PC-9 (cell line): ENCODE results near the gene IDS. TPM values are rescaled to one million over a fixed set of nuclear protein-coding genes. Genes with fewer than 3 reads are reported as not detected.

Experiments
- BruUV-seq: library from RNA; stranded (reverse); fragments of 400-500 nt; replicated peaks from 2 replicates; lab custom pipeline; 2021; lab: Mats Ljungman, UMichigan
- CTCF ChIA-PET: fragments of 300-600 bp; sonication (Branson Sonifier 250); formaldehyde crosslinking; loops from one replicate; lab custom pipeline; 2022; ENCODE audit warnings: antibody characterized with exemption; lab: Charles Lee
- POLR2A ChIA-PET: fragments of 300-600 bp; sonication (Branson Sonifier 250); formaldehyde crosslinking; loops from one replicate; lab custom pipeline; 2022; ENCODE audit warnings: antibody characterized with exemption; ENCODE audit not compliant: unreplicated experiment; lab: Charles Lee
- DNase-seq, 2 experiments: peaks; one replicate each; pipeline versions ENCODE4 v3.0.0 to v3.0.0-alpha.2; 2015 to 2022; ENCODE audit warnings: mixed read lengths in 1 of 2
- H2AFZ ChIP-seq: fragments of 200-600 bp; sonication (generic); 2 replicates; pipeline ENCODE4 v1.8.1; 2017; ENCODE audit warnings: antibody characterized with exemption
- H3F3A ChIP-seq: fragments of 200-600 bp; sonication (generic); 2 replicates; pipeline ENCODE4 v1.8.1; 2017; ENCODE audit warnings: antibody characterized with exemption, mild to moderate bottlenecking, low read depth; ENCODE audit not compliant: insufficient read depth
- H3K27ac ChIP-seq: fragments of 200-600 bp; sonication (generic); 2 replicates; pipeline ENCODE4 v1.6.1; 2016; ENCODE audit warnings: mixed run types
- H3K27me3 ChIP-seq: fragments of 200-600 bp; sonication (generic); 2 replicates; pipeline ENCODE4 v1.6.1; 2016; ENCODE audit warnings: low read depth, mixed run types; ENCODE audit not compliant: insufficient read depth
- H3K36me3 ChIP-seq: fragments of 200-600 bp; sonication (generic); 2 replicates; pipeline ENCODE4 v1.6.1; 2016; ENCODE audit warnings: low read depth, mixed run types
- H3K4me1 ChIP-seq: fragments of 200-600 bp; sonication (generic); replicated peaks from 2 replicates; pipeline ENCODE4 v1.6.1; 2016; ENCODE audit warnings: mixed run types; ENCODE audit not compliant: insufficient read depth
- H3K4me2 ChIP-seq: fragments of 200-600 bp; sonication (generic); 2 replicates; pipeline ENCODE4 v1.6.1; 2017; ENCODE audit warnings: mixed run types
- H3K4me3 ChIP-seq: fragments of 200-600 bp; sonication (generic); 2 replicates; pipeline ENCODE4 v1.6.1; 2016; ENCODE audit warnings: mixed run types
- H3K79me2 ChIP-seq: fragments of 200-600 bp; sonication (generic); 2 replicates; pipeline ENCODE4 v1.6.1; 2017; ENCODE audit warnings: low read depth, mixed run types
- H3K9me2 ChIP-seq: fragments of 200-600 bp; sonication (generic); 2 replicates; pipeline ENCODE4 v1.8.1; 2017; ENCODE audit warnings: mild to moderate bottlenecking; ENCODE audit not compliant: insufficient read depth
- H3K9me3 ChIP-seq: fragments of 200-600 bp; sonication (generic); 2 replicates; pipeline ENCODE4 v1.8.1; 2016; ENCODE audit warnings: low read depth; ENCODE audit not compliant: insufficient read depth
- H4K20me1 ChIP-seq: fragments of 200-600 bp; sonication (generic); 2 replicates; pipeline ENCODE4 v1.8.1; 2017; ENCODE audit not compliant: insufficient read depth
- CTCF ChIP-seq: fragments of 200-600 bp; sonication (generic); conservative IDR thresholded peaks from 2 replicates; pipeline ENCODE4 v1.6.1; 2017; ENCODE audit warnings: mixed run types, antibody characterized with exemption, mild to moderate bottlenecking, moderate library complexity
- EZH2 ChIP-seq: fragments of 200-600 bp; sonication (generic); IDR thresholded peaks from 2 replicates; pipeline ENCODE4 v1.8.0; 2017; ENCODE audit warnings: antibody characterized with exemption, low read depth
- intact Hi-C: fragments of 100-400 bp; cut with micrococcal nuclease; formaldehyde crosslinking; loops from one replicate; pipeline ENCODE4 v1.10.0; 2022; ENCODE audit not compliant: unreplicated experiment
- total RNA-seq: library from RNA; stranded (reverse); gene quantifications from 2 replicates; pipeline ENCODE4 v1.2.3, GENCODE V29; 2021

IDS gene
- total RNA-seq, 1 experiment from 2014 or later = 214 TPM

- CTCF ChIA-PET = no interaction called here
- Histone ChIP-seq H3K27me3 (peaks cover 29% of the 10 kb centered on the region), H3K4me1 (peaks cover 7% of the 10 kb centered on the region; the same call in 1 of the 2 replicates), H3K9me2 (no peaks in the 10 kb centered on the region), H3K9me3 (no peaks in the 10 kb centered on the region), H4K20me1 (no peaks in the 10 kb centered on the region), H3K4me3 (no peak overlapping the region), H3K79me2 (no peaks in the 10 kb centered on the region), H2AFZ (no peak overlapping the region), H3K27ac (no peak overlapping the region), H3K4me2 (no peak overlapping the region), H3F3A (no peaks in the 10 kb centered on the region), H3K36me3 (no peaks in the 10 kb centered on the region)
- TF ChIP-seq CTCF = no peak
- TF ChIP-seq EZH2 = no peak
- intact Hi-C loops = loop anchor here (10.0 kb wide), 1 partner anchor 188 kb away; no protein-coding TSS in a partner anchor
- POLR2A ChIA-PET = interaction anchor here (0.7 kb wide), 1 partner anchor 39 kb away, joined by 3 read pairs; no protein-coding TSS in a partner anchor
- DNase-seq = peak; percentile 24 to 68
- no TSS peak for BruUV-seq
Measured at GRCh38 chrX:149472625-149473024, 32.5 kb downstream of the IDS start.

GRCh38 chrX:149471397-149471796 is 33.7 kb downstream of the IDS start:
- BruUV-seq = no TSS peak
- no peak overlapping the region for H3K4me3 ChIP-seq
- no peak overlapping the region for H2AFZ ChIP-seq
- H3K4me2 ChIP-seq = no peak overlapping the region
- H4K20me1 ChIP-seq = no peaks in the 10 kb centered on the region
- H3K27ac ChIP-seq = no peak overlapping the region
- ChIA-PET CTCF (interaction anchor here (0.6 kb wide), 1 partner anchor 1577 kb away, joined by 3 read pairs; no protein-coding TSS in a partner anchor), POLR2A (interaction anchor here (0.6 kb wide), 1 partner anchor 70 kb away, joined by 6 read pairs; no protein-coding TSS in a partner anchor)
- no peaks in the 10 kb centered on the region for H3K9me2 ChIP-seq
- H3K4me1 ChIP-seq = peaks cover 7% of the 10 kb centered on the region; the same call in 1 of the 2 replicates
- TF ChIP-seq EZH2 (no peak), CTCF (no peak)
- H3K9me3 ChIP-seq = no peaks in the 10 kb centered on the region
- H3K27me3 ChIP-seq = peaks cover 36% of the 10 kb centered on the region
- no peaks in the 10 kb centered on the region for H3F3A ChIP-seq
- H3K36me3 ChIP-seq = no peaks in the 10 kb centered on the region
- no peaks in the 10 kb centered on the region for H3K79me2 ChIP-seq
- intact Hi-C loops = loop anchor here (1.0 to 10.0 kb wide), 2 partner anchors 187 to 1422 kb away; no protein-coding TSS in a partner anchor
- peak in 1 of 2 experiments; percentile 15 for DNase-seq

DNA sequence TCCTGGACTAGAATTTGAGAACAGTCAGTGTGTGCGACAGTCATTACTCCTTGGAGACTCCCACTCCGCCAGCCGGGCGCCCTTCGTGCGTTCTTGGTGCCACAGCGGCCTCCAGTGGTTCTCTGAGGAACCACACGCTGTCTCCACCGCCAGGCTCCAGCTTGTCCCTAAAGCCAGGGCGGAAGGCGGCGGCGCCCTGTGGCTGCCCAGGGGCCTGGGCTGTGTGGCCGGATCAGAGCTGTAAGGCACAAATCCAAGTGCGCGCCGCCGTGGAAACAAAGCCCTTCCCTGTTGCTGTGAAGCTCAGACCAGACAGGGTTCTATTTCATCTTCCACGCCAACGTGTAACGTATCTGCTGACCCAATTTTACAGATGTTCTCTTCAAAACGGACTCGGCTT is 34.2 kb downstream of the IDS start:
- TF ChIP-seq CTCF = peak; percentile 98
- no peak for TF ChIP-seq EZH2
- DNase-seq = peak; percentile 60 to 85
- ChIA-PET POLR2A (interaction anchor here (0.6 kb wide), 1 partner anchor 71 kb away, joined by 6 read pairs; no protein-coding TSS in a partner anchor), CTCF (no interaction called here)
- Histone ChIP-seq H2AFZ (no peak overlapping the region), H3K4me2 (0 out of 2 replicates have a peak overlapping the region, but pooled peaks have one; percentile 6), H3K9me2 (no peaks in the 10 kb centered on the region), H3K4me1 (peaks cover 7% of the 10 kb centered on the region; the same call in 1 of the 2 replicates), H3F3A (no peaks in the 10 kb centered on the region), H3K4me3 (no peak overlapping the region), H3K9me3 (no peaks in the 10 kb centered on the region), H3K79me2 (no peaks in the 10 kb centered on the region), H3K27me3 (peaks cover 36% of the 10 kb centered on the region), H3K27ac (no peak overlapping the region), H3K36me3 (no peaks in the 10 kb centered on the region), H4K20me1 (no peaks in the 10 kb centered on the region)
- BruUV-seq = no TSS peak
- intact Hi-C loops = loop anchor here (1.0 to 10.0 kb wide), 2 partner anchors 186 to 1422 kb away; no protein-coding TSS in a partner anchor
